Measurements from ENCODE around the gene CDC42.

Gene CDC42

GRCh38 chr1:22132517-22133235, 80.2 kb downstream of the CDC42 start:
- no peak for DNase-seq

GRCh38 chr1:22133247-22133930, 80.9 kb downstream of the CDC42 start:
- DNase-seq: no peak

GRCh38 chr1:22133931-22134324, 81.4 kb downstream of the CDC42 start:
- DNase-seq: no peak

- DNase-seq: no peak
Measured at GRCh38 chr1:22137004-22137720, 84.7 kb downstream of the CDC42 start.

GRCh38 chr1:22139066-22139594, 86.6 kb downstream of the CDC42 start:
- no peak for DNase-seq

- DNase-seq: no peak
Measured at GRCh38 chr1:22139817-22140216, 87.3 kb downstream of the CDC42 start.

Data from stimulated activated CD4-positive, alpha-beta T cell treated with anti-CD3 and anti-CD28 coated beads, Interleukin-4, amount 100 ng/mL, for 24 hours (primary cell).